Skeletal muscle tissue (tissue), 4 donors: ENCODE measurements around the gene C10orf105. TPM values are rescaled to one million over a fixed set of nuclear protein-coding genes. Genes with fewer than 3 reads are reported as not detected.

Source experiments
- H3K27ac ChIP-seq: one replicate; pipeline ENCODE4 v1.7.0; 2013; ENCODE audit warnings: mild to moderate bottlenecking, low read depth, low read length, inconsistent platforms
- H3K27me3 ChIP-seq, 3 donors: one replicate each; pipeline ENCODE4 v1.7.0; 2013; ENCODE audit warnings: low read length in 3 of 3; ENCODE audit not compliant: control insufficient read depth in 3 of 3, insufficient read depth in 3 of 3
- H3K36me3 ChIP-seq, 3 donors: one replicate each; pipeline ENCODE4 v1.7.0; 2013; ENCODE audit warnings: low read length in 3 of 3; ENCODE audit not compliant: control insufficient read depth in 3 of 3, insufficient read depth in 3 of 3
- H3K4me1 ChIP-seq, 3 donors: one replicate each; pipeline ENCODE4 v1.7.0; 2013; ENCODE audit warnings: low read length in 3 of 3, mild to moderate bottlenecking in 3 of 3; ENCODE audit not compliant: control insufficient read depth in 3 of 3, insufficient read depth in 3 of 3
- H3K4me3 ChIP-seq, 3 donors: one replicate each; pipeline ENCODE4 v1.7.0; 2013; ENCODE audit warnings: low read length in 3 of 3
- H3K9ac ChIP-seq, 3 donors: one replicate each; pipeline ENCODE4 v1.7.0; 2013; ENCODE audit warnings: low read length in 3 of 3, mild to moderate bottlenecking in 3 of 3, moderate library complexity in 2 of 3, low read depth in 1 of 3
- H3K9me3 ChIP-seq, 3 donors: one replicate each; pipeline ENCODE4 v1.7.0; 2013; ENCODE audit warnings: low read length in 3 of 3; ENCODE audit not compliant: control insufficient read depth in 3 of 3
- total RNA-seq: library from RNA; depleted of rRNA; stranded (reverse); fragments of >200 nt; gene quantifications from one replicate; pipeline ENCODE4 v1.2.3, GENCODE V29; 2014
- donor health status: Osteomylitis.

The C10orf105 gene
- total RNA-seq, 1 donor from 2014 or later = not detected

- no peak overlapping the region for H3K9ac ChIP-seq
- peaks cover 25 to 56% (median 32%) of the 10 kb centered on the region in 3 donors for H3K4me1 ChIP-seq
- peaks cover 0 to 2% (median 0%) of the 10 kb centered on the region in 3 donors for H3K9me3 ChIP-seq
- H3K4me3 ChIP-seq = no peak overlapping the region
- H3K36me3 ChIP-seq = peaks cover 0 to 2% (median 2%) of the 10 kb centered on the region in 3 donors
- H3K27me3 ChIP-seq = no peaks in the 10 kb centered on the region
- peak overlapping the region; percentile 72 for H3K27ac ChIP-seq
Observed at GRCh38 chr10:71737834-71738197, 18.2 kb upstream of the C10orf105 start.

- Histone ChIP-seq H3K27me3 (no peaks in the 10 kb centered on the region), H3K9me3 (no peaks in the 10 kb centered on the region), H3K9ac (peak overlapping the region in 2 of 3 donors; percentile 48 to 57), H3K4me1 (peaks cover 25 to 56% (median 32%) of the 10 kb centered on the region in 3 donors), H3K27ac (peak overlapping the region; percentile 72), H3K4me3 (peak overlapping the region in 2 of 3 donors; percentile 22 to 50), H3K36me3 (peaks cover 0 to 2% (median 0%) of the 10 kb centered on the region in 3 donors)
Observed at GRCh38 chr10:71737001-71737833, 17.6 kb upstream of the C10orf105 start.

GRCh38 chr10:71736570-71736952, 17.0 kb upstream of the C10orf105 start:
- peak overlapping the region; percentile 72 for H3K27ac ChIP-seq
- peaks cover 0 to 2% (median 0%) of the 10 kb centered on the region in 3 donors for H3K36me3 ChIP-seq
- H3K9me3 ChIP-seq = no peaks in the 10 kb centered on the region
- peak overlapping the region; percentile 27 to 57 (median 48) for H3K9ac ChIP-seq
- H3K4me3 ChIP-seq = peak overlapping the region in 2 of 3 donors; percentile 16 to 50
- no peaks in the 10 kb centered on the region for H3K27me3 ChIP-seq
- peaks cover 25 to 56% (median 32%) of the 10 kb centered on the region in 3 donors for H3K4me1 ChIP-seq

GRCh38 chr10:71735709-71736569, 16.4 kb upstream of the C10orf105 start:
- H3K36me3 ChIP-seq = no peaks in the 10 kb centered on the region
- H3K27ac ChIP-seq = peak overlapping the region; percentile 72
- H3K9ac ChIP-seq = peak overlapping the region; percentile 27 to 57 (median 48)
- H3K27me3 ChIP-seq = no peaks in the 10 kb centered on the region
- H3K4me3 ChIP-seq = peak overlapping the region in 1 of 3 donors; percentile 50
- H3K9me3 ChIP-seq = no peaks in the 10 kb centered on the region
- peaks cover 25 to 56% (median 32%) of the 10 kb centered on the region in 3 donors for H3K4me1 ChIP-seq

- no peak overlapping the region for H3K9ac ChIP-seq
- no peaks in the 10 kb centered on the region for H3K9me3 ChIP-seq
- H3K27me3 ChIP-seq = no peaks in the 10 kb centered on the region
- no peak overlapping the region for H3K27ac ChIP-seq
- H3K4me1 ChIP-seq = peaks cover 23 to 47% (median 25%) of the 10 kb centered on the region in 3 donors
- H3K36me3 ChIP-seq = no peaks in the 10 kb centered on the region
- H3K4me3 ChIP-seq = no peak overlapping the region
Observed at GRCh38 chr10:71734797-71735196, 15.2 kb upstream of the C10orf105 start.

- Histone ChIP-seq H3K9ac (no peak overlapping the region), H3K4me1 (peaks cover 33 to 48% (median 40%) of the 10 kb centered on the region in 3 donors), H3K36me3 (no peaks in the 10 kb centered on the region), H3K27ac (no peak overlapping the region), H3K4me3 (no peak overlapping the region), H3K27me3 (no peaks in the 10 kb centered on the region), H3K9me3 (no peaks in the 10 kb centered on the region)
Observed at GRCh38 chr10:71731791-71732190, 12.2 kb upstream of the C10orf105 start.

- peaks cover 28 to 34% (median 33%) of the 10 kb centered on the region in 3 donors for H3K4me1 ChIP-seq
- no peaks in the 10 kb centered on the region for H3K36me3 ChIP-seq
- H3K27me3 ChIP-seq = no peaks in the 10 kb centered on the region
- H3K9me3 ChIP-seq = no peaks in the 10 kb centered on the region
- H3K27ac ChIP-seq = peak overlapping the region; percentile 74
- H3K9ac ChIP-seq = no peak overlapping the region
- no peak overlapping the region for H3K4me3 ChIP-seq
Observed at GRCh38 chr10:71729161-71729636, 9.6 kb upstream of the C10orf105 start.

GRCh38 chr10:71727738-71728737, 8.5 kb upstream of the C10orf105 start:
- Histone ChIP-seq H3K27ac (peak overlapping the region; percentile 74), H3K4me1 (peaks cover 28 to 34% (median 33%) of the 10 kb centered on the region in 3 donors), H3K9ac (peak overlapping the region; percentile 40 to 54 (median 40)), H3K27me3 (no peaks in the 10 kb centered on the region), H3K9me3 (no peaks in the 10 kb centered on the region), H3K36me3 (no peaks in the 10 kb centered on the region), H3K4me3 (peak overlapping the region; percentile 26 to 48 (median 45))
